Fibroblast of lung (primary cell): ENCODE measurements around the gene PPP4R2. TPM values are rescaled to one million over a fixed set of nuclear protein-coding genes. Genes with fewer than 3 reads are reported as not detected.

Source experiments
- DNase-seq, 2 donors: peaks; one replicate each; pipeline versions ENCODE4 v3.0.0 to v3.0.0-alpha.2; 2010; ENCODE audit warnings: low read depth in 2 of 2
- H2AFZ ChIP-seq: 2 replicates; pipeline ENCODE4 v1.5.1; 2012; ENCODE audit warnings: low read length, control low read depth, inconsistent platforms
- H3K27ac ChIP-seq: 2 replicates; pipeline ENCODE4 v1.5.1; 2011; ENCODE audit warnings: low read length, control low read depth; ENCODE audit not compliant: insufficient read depth
- H3K27me3 ChIP-seq: 2 replicates; pipeline ENCODE4 v1.5.1; 2011; ENCODE audit warnings: mild to moderate bottlenecking, low read length; ENCODE audit not compliant: control insufficient read depth, insufficient read depth
- H3K36me3 ChIP-seq: 2 replicates; pipeline ENCODE4 v1.5.1; 2011; ENCODE audit warnings: low read length; ENCODE audit not compliant: control insufficient read depth, insufficient read depth
- H3K4me1 ChIP-seq: 2 replicates; pipeline ENCODE4 v1.5.1; 2011; ENCODE audit warnings: low read length; ENCODE audit not compliant: control insufficient read depth, insufficient read depth; ENCODE audit errors: extremely low read depth
- H3K4me2 ChIP-seq: 2 replicates; pipeline ENCODE4 v1.5.1; 2011; ENCODE audit warnings: low read length, control low read depth; ENCODE audit not compliant: insufficient read depth; ENCODE audit errors: extremely low read depth
- H3K4me3 ChIP-seq, 4 experiments: fragments of 200-600 bp in 1 of 4; sonication (generic) in 1 of 4; replicated peaks in 1 of 4; 2 replicates each; pipeline ENCODE4 v1.5.1; 2011 to 2016; ENCODE audit warnings: low read length in 4 of 4, low read depth in 3 of 4, mild to moderate bottlenecking in 3 of 4, control low read depth in 2 of 4, inconsistent platforms in 1 of 4, mixed read lengths in 1 of 4; ENCODE audit not compliant: insufficient read depth in 1 of 4; ENCODE audit errors: control extremely low read depth in 1 of 4
- H3K79me2 ChIP-seq: 2 replicates; pipeline ENCODE4 v1.5.1; 2012; ENCODE audit warnings: mild to moderate bottlenecking, low read length, inconsistent platforms; ENCODE audit not compliant: control insufficient read depth, insufficient read depth
- H3K9ac ChIP-seq: 2 replicates; pipeline ENCODE4 v1.5.1; 2011; ENCODE audit warnings: mild to moderate bottlenecking, low read length, control low read depth; ENCODE audit not compliant: insufficient read depth
- H3K9me3 ChIP-seq: 2 replicates; pipeline ENCODE4 v1.5.1; 2012; ENCODE audit warnings: low read depth, low read length; ENCODE audit not compliant: control insufficient read depth, insufficient read depth
- H4K20me1 ChIP-seq: 2 replicates; pipeline ENCODE4 v1.5.1; 2011; ENCODE audit warnings: low read length; ENCODE audit not compliant: control insufficient read depth, insufficient read depth; ENCODE audit errors: extremely low read depth
- EZH2 ChIP-seq: IDR thresholded peaks from 2 replicates; pipeline ENCODE4 v1.5.1; 2012; ENCODE audit warnings: low read length, control low read depth, mild to moderate bottlenecking; ENCODE audit errors: missing control alignments
- polyA plus RNA-seq, 2 donors: library from polyadenylated mRNA; depleted of rRNA in 1 of 2; stranded (reverse) in 1 of 2; unstranded in 1 of 2; fragments of >200 nt; gene quantifications; 2 replicates each; pipeline ENCODE4 v1.2.1, GENCODE V29; 2011 to 2012; ENCODE audit warnings: missing spikeins in 1 of 2
- total RNA-seq: library from RNA; depleted of rRNA; stranded (reverse); fragments of >200 nt; gene quantifications from 2 replicates; pipeline ENCODE4 v1.2.1, GENCODE V29; 2014
- TF ChIP-seq, protein P1 (sequence below), 2 donors: IDR thresholded peaks in 1 of 2; conservative IDR thresholded peaks in 1 of 2; 1 replicate in 1 of 2; 2 replicates in 1 of 2; pipeline ENCODE4 v1.5.1; 2011 to 2012; ENCODE audit warnings: low read length in 2 of 2, control low read depth in 1 of 2, inconsistent platforms in 1 of 2, low read depth in 1 of 2, mild to moderate bottlenecking in 1 of 2

Gene PPP4R2
- total and polyA plus RNA-seq, 2 donors (not counting 1 experiment from before 2014, with no cell fraction given) = 35.5 to 65.6 TPM

- Histone ChIP-seq H3K27ac (no peak overlapping the region), H3K9me3 (no peaks in the 10 kb centered on the region), H3K27me3 (no peaks in the 10 kb centered on the region), H3K4me3 (no peak overlapping the region), H3K9ac (no peak overlapping the region), H3K4me1 (peaks cover 11% of the 10 kb centered on the region), H3K79me2 (no peaks in the 10 kb centered on the region), H2AFZ (no peak overlapping the region), H4K20me1 (no peaks in the 10 kb centered on the region), H3K36me3 (no peaks in the 10 kb centered on the region), H3K4me2 (no peak overlapping the region)
- TF ChIP-seq, protein P1, sequence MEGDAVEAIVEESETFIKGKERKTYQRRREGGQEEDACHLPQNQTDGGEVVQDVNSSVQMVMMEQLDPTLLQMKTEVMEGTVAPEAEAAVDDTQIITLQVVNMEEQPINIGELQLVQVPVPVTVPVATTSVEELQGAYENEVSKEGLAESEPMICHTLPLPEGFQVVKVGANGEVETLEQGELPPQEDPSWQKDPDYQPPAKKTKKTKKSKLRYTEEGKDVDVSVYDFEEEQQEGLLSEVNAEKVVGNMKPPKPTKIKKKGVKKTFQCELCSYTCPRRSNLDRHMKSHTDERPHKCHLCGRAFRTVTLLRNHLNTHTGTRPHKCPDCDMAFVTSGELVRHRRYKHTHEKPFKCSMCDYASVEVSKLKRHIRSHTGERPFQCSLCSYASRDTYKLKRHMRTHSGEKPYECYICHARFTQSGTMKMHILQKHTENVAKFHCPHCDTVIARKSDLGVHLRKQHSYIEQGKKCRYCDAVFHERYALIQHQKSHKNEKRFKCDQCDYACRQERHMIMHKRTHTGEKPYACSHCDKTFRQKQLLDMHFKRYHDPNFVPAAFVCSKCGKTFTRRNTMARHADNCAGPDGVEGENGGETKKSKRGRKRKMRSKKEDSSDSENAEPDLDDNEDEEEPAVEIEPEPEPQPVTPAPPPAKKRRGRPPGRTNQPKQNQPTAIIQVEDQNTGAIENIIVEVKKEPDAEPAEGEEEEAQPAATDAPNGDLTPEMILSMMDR (conservative IDR thresholded peaks at IDR 0.05 in 1 of 2, IDR thresholded peaks at IDR 0.05 in 1 of 2; ENCODE audit: low read depth in 1 of 2, low read length in 2 of 2) = no peak
- TF ChIP-seq EZH2 = no peak
- DNase-seq = peak in 1 of 2 donors; percentile 19
Measured at GRCh38 chr3:73073091-73073707, 76.6 kb downstream of the PPP4R2 start.

DNA sequence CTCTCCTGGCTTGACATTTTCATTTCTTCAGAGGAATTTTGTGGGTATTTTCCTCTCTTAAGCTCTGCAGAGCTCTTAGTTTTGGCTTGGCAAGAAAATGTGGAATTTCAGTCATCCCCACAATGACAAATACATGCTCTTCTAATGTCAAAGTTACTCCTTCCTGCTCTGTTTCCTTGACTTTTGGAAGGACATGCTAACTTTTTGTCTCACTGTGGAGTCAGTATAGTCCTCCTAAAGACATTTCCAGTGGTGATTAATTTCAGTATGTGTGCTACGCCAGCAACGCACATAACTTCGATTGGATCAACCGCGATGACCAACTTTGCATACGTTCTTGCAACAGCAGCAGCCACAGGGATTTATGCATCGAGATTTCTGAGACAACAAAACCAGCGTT lies 78.2 kb downstream of the PPP4R2 start:
- peak in 1 of 2 donors; percentile 45 for DNase-seq
- H4K20me1 ChIP-seq = no peaks in the 10 kb centered on the region

DNA sequence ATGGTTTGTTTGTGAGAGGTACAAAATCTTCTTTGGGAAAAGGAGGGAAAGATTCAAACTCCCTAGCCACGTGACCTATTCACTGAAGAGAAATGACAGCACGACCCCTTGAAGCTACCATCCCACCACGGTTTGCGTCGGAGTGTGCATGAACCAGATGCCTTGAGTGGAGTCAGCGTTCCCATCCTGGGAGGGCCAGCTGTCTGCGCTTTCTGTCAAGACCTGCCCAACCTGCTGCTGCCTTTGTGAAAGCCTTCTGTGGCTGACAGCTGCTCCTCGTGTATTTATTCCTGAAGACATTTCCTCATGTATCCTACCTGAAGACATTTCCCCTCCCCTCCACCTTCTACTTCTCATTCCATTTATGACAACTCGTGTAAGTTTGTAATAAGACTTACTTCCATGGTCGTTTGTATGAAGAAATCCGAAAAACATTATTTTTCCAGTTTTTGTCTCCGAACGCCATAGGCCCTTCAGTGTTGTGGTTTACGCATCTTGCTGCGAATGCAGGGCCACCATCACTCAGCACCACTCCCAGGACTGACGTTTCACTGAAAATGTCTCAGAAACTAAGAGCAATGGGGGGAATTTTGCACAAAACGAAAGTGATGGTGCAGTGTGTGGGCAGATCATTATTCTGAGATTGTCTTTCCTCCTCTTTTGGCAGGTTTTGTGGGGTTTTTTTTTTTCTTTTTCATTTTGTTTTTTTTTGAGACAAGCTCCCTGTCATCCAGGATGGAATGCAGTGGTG lies 83.8 kb downstream of the PPP4R2 start:
- Histone ChIP-seq H3K4me1 (no peaks in the 10 kb centered on the region), H3K79me2 (no peaks in the 10 kb centered on the region), H3K9me3 (no peaks in the 10 kb centered on the region), H3K9ac (no peak overlapping the region), H3K4me2 (no peak overlapping the region), H3K27me3 (no peaks in the 10 kb centered on the region), H2AFZ (no peak overlapping the region), H3K36me3 (no peaks in the 10 kb centered on the region), H3K4me3 (no peak overlapping the region), H4K20me1 (no peaks in the 10 kb centered on the region), H3K27ac (no peak overlapping the region)
- DNase-seq = no peak
- TF ChIP-seq EZH2 = no peak
- TF ChIP-seq, protein P1 (conservative IDR thresholded peaks at IDR 0.05 in 1 of 2, IDR thresholded peaks at IDR 0.05 in 1 of 2; ENCODE audit: low read depth in 1 of 2, low read length in 2 of 2) = no peak

More for the DNA sequence above, 78.2 kb downstream of the PPP4R2 start:
- Histone ChIP-seq H3K27ac (no peak overlapping the region), H3K4me3 (no peak overlapping the region), H3K36me3 (no peaks in the 10 kb centered on the region), H3K4me2 (no peak overlapping the region), H3K9me3 (no peaks in the 10 kb centered on the region), H3K9ac (no peak overlapping the region), H3K27me3 (no peaks in the 10 kb centered on the region), H3K79me2 (no peaks in the 10 kb centered on the region), H2AFZ (no peak overlapping the region), H3K4me1 (peaks cover 11% of the 10 kb centered on the region)
- TF ChIP-seq, protein P1 (conservative IDR thresholded peaks at IDR 0.05 in 1 of 2, IDR thresholded peaks at IDR 0.05 in 1 of 2; ENCODE audit: low read depth in 1 of 2, low read length in 2 of 2) = no peak
- TF ChIP-seq EZH2 = no peak
